ENCODE data around the gene HBQ1.
"Not testable (repeated sequence)": the region's sequence is repeated elsewhere in the genome, so short reads cannot be mapped to it uniquely, and the experiment has no call there.

HBQ1 gene

GRCh38 chr16:166375-167121 lies 13.7 kb upstream of the HBQ1 start:
- TF ChIP-seq CTCF (IDR thresholded peaks at IDR 0.05; ENCODE audit: low read depth, low read length, missing control alignments), result no peak
- no peak overlapping the region for H3K4me3 ChIP-seq (ENCODE audit: low read depth, low read length)
- in situ Hi-C loops (cut with HindIII; ENCODE audit: low sequenced_read_pairs), result no loop called here
- no peak for DNase-seq (ENCODE audit: low read depth)

GRCh38 chr16:167122-167690 lies 13.1 kb upstream of the HBQ1 start:
- no peak for DNase-seq (ENCODE audit: low read depth)
- no peak overlapping the region for H3K4me3 ChIP-seq (ENCODE audit: low read depth, low read length)
- no peak for TF ChIP-seq CTCF (IDR thresholded peaks at IDR 0.05; ENCODE audit: low read depth, low read length, missing control alignments)
- in situ Hi-C loops (cut with HindIII; ENCODE audit: low sequenced_read_pairs), result no loop called here

- in situ Hi-C loops (cut with HindIII; ENCODE audit: low sequenced_read_pairs), result no loop called here
- H3K4me3 ChIP-seq (ENCODE audit: low read depth, low read length), result no peak overlapping the region
- no peak for TF ChIP-seq CTCF (IDR thresholded peaks at IDR 0.05; ENCODE audit: low read depth, low read length, missing control alignments)
Measured at GRCh38 chr16:168424-168823, 11.8 kb upstream of the HBQ1 start.

GRCh38 chr16:169014-169413 lies 11.2 kb upstream of the HBQ1 start:
- no peak overlapping the region for H3K4me3 ChIP-seq (ENCODE audit: low read depth, low read length)
- in situ Hi-C loops (cut with HindIII; ENCODE audit: low sequenced_read_pairs), result no loop called here
- DNase-seq (ENCODE audit: low read depth), result no peak
- no peak for TF ChIP-seq CTCF (IDR thresholded peaks at IDR 0.05; ENCODE audit: low read depth, low read length, missing control alignments)

More at GRCh38 chr16:168424-168823, 11.8 kb upstream of the HBQ1 start:
- no peak for DNase-seq (ENCODE audit: low read depth)

DNA sequence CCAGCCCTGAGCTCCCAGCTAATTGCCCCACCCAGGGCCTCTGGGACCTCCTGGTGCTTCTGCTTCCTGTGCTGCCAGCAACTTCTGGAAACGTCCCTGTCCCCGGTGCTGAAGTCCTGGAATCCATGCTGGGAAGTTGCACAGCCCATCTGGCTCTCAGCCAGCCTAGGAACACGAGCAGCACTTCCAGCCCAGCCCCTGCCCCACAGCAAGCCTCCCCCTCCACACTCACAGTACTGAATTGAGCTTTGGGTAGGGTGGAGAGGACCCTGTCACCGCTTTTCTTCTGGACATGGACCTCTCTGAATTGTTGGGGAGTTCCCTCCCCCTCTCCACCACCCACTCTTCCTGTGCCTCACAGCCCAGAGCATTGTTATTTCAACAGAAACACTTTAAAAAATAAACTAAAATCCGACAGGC lies 10.2 kb upstream of the HBQ1 start:
- H3K4me3 ChIP-seq (ENCODE audit: low read depth, low read length); in situ Hi-C loops (cut with HindIII; ENCODE audit: low sequenced_read_pairs); DNase-seq (ENCODE audit: low read depth): not testable (repeated sequence)

GRCh38 chr16:170788-171187 lies 9.5 kb upstream of the HBQ1 start:
- no peak for TF ChIP-seq CTCF (IDR thresholded peaks at IDR 0.05; ENCODE audit: low read depth, low read length, missing control alignments)
- in situ Hi-C loops (cut with HindIII; ENCODE audit: low sequenced_read_pairs), result no loop called here
- DNase-seq (ENCODE audit: low read depth), result no peak
- H3K4me3 ChIP-seq (ENCODE audit: low read depth, low read length), result no peak overlapping the region

GRCh38 chr16:172374-172941 lies 7.8 kb upstream of the HBQ1 start, which contains the start of gene HBA2:
Gene HBA2 (plus strand): TSS chr16:172876. CDS start chr16:172913, 37 bp downstream.
- in situ Hi-C loops (cut with HindIII; ENCODE audit: low sequenced_read_pairs); DNase-seq (ENCODE audit: low read depth); H3K4me3 ChIP-seq (ENCODE audit: low read depth, low read length): not testable (repeated sequence)

GRCh38 chr16:173211-173854 lies 6.9 kb upstream of the HBQ1 start:
- DNase-seq (ENCODE audit: low read depth); in situ Hi-C loops (cut with HindIII; ENCODE audit: low sequenced_read_pairs); H3K4me3 ChIP-seq (ENCODE audit: low read depth, low read length): not testable (repeated sequence)

- DNase-seq (ENCODE audit: low read depth); in situ Hi-C loops (cut with HindIII; ENCODE audit: low sequenced_read_pairs); H3K4me3 ChIP-seq (ENCODE audit: low read depth, low read length): not testable (repeated sequence)
Measured at GRCh38 chr16:173928-174769, 6.1 kb upstream of the HBQ1 start.
